Neural crest cell (in vitro differentiated cells): ENCODE results near the gene RABGAP1. TPM values are rescaled to one million over a fixed set of nuclear protein-coding genes. Genes with fewer than 3 reads are reported as not detected.

ENCODE experiments used
- DNase-seq: peaks from one replicate; pipeline ENCODE4 v3.0.0; 2021; ENCODE audit warnings: low read depth, mixed read lengths, low spot score
- H3K27ac Mint-ChIP-seq: one replicate; pipeline ENCODE4 v1.8.0; 2021; ENCODE audit warnings: mild to moderate bottlenecking, mixed read lengths; ENCODE audit not compliant: unreplicated experiment
- H3K27me3 Mint-ChIP-seq: 2 replicates; pipeline ENCODE4 v1.8.0; 2021; ENCODE audit warnings: low read depth, mild to moderate bottlenecking, mixed read lengths
- H3K36me3 Mint-ChIP-seq: 2 replicates; pipeline ENCODE4 v1.8.0; 2021; ENCODE audit warnings: low read depth, mild to moderate bottlenecking, mixed read lengths
- H3K4me1 Mint-ChIP-seq: 2 replicates; pipeline ENCODE4 v1.8.0; 2021; ENCODE audit warnings: mixed read lengths
- H3K4me3 Mint-ChIP-seq: one replicate; pipeline ENCODE4 v1.8.0; 2021; ENCODE audit warnings: mild to moderate bottlenecking, mixed read lengths
- H3K9me3 Mint-ChIP-seq: 2 replicates; pipeline ENCODE4 v1.8.0; 2021; ENCODE audit warnings: mixed read lengths
- total RNA-seq: library from RNA; stranded (reverse); gene quantifications from 2 replicates; pipeline ENCODE4 v1.2.1, GENCODE V29; 2021
- TF ChIP-seq, protein P1 (sequence below): fragments of 200-600 bp; sonication (generic); conservative IDR thresholded peaks from 2 replicates; pipeline ENCODE4 v1.5.0; 2021; ENCODE audit warnings: antibody characterized with exemption, mild to moderate bottlenecking

RABGAP1 gene
- total RNA-seq, 1 donor from 2014 or later = 59.5 TPM

DNA sequence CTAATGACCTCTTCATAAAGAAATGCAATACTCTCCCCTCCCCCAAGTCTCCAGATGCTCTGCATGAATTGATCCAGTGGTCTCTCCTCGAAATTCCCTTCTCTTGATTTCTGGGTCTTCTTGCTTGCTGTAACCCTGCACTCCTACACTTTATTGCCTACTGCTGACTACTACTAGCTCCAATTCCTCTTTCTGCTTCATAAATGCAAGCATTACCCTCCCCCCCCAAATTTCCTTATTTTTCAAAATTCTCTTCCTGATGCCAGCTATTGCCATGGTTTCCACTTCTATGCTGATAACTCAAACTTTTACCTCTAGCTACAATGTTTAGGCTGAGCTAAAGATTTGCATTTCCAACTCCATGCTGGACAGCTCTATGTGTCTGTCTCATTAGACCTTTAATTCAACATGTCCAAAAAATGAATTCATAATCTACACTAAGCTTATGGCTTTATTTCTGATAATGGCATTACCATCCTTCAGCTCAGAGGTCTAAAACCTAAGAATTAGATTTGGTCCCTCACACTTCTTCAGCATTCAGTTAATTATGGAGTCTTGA lies 10.9 kb upstream of the RABGAP1 start:
- no peak for DNase-seq
- peaks cover 18% of the 10 kb centered on the region for H3K4me1 Mint-ChIP-seq
- H3K27me3 Mint-ChIP-seq = no peaks in the 10 kb centered on the region
- TF ChIP-seq, protein P1, sequence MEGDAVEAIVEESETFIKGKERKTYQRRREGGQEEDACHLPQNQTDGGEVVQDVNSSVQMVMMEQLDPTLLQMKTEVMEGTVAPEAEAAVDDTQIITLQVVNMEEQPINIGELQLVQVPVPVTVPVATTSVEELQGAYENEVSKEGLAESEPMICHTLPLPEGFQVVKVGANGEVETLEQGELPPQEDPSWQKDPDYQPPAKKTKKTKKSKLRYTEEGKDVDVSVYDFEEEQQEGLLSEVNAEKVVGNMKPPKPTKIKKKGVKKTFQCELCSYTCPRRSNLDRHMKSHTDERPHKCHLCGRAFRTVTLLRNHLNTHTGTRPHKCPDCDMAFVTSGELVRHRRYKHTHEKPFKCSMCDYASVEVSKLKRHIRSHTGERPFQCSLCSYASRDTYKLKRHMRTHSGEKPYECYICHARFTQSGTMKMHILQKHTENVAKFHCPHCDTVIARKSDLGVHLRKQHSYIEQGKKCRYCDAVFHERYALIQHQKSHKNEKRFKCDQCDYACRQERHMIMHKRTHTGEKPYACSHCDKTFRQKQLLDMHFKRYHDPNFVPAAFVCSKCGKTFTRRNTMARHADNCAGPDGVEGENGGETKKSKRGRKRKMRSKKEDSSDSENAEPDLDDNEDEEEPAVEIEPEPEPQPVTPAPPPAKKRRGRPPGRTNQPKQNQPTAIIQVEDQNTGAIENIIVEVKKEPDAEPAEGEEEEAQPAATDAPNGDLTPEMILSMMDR = no peak
- H3K4me3 Mint-ChIP-seq = no peak overlapping the region
- no peak overlapping the region for H3K27ac Mint-ChIP-seq
- H3K36me3 Mint-ChIP-seq = peaks cover 1% of the 10 kb centered on the region
- H3K9me3 Mint-ChIP-seq = no peaks in the 10 kb centered on the region

DNA sequence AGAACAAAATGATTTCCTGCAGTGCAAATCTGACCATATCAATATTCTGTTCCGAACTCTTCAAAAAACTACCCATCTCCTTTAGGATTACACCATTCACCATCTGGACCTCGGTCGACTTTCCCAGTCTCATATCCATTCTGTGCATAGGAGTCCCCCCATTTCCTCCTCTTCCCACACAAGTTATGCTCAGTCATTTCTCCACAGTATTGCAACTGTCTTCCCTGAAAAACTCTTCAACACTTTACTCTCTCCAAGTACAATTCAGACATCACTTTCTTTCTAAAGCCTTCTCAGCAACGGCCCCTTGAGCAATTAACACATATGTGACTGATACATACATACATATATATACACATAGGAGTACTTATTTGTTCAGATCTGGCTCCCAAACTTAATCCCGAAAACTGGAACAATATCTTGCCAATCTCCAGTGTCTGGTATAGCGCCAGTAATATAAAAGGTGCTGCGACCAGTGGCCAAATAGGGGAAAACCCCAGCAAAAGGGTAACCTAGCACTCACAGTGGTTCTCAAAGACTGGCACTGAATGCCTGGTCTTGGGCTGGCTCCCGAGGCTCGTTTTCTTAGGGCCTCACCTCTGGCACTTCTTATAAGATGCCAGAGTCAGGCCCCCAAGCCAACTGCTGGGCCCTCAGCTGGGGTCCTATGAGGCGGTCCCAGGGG lies 10.1 kb upstream of the RABGAP1 start:
- Mint-ChIP-seq H3K27me3 (no peaks in the 10 kb centered on the region), H3K9me3 (no peaks in the 10 kb centered on the region), H3K27ac (no peak overlapping the region)

DNA sequence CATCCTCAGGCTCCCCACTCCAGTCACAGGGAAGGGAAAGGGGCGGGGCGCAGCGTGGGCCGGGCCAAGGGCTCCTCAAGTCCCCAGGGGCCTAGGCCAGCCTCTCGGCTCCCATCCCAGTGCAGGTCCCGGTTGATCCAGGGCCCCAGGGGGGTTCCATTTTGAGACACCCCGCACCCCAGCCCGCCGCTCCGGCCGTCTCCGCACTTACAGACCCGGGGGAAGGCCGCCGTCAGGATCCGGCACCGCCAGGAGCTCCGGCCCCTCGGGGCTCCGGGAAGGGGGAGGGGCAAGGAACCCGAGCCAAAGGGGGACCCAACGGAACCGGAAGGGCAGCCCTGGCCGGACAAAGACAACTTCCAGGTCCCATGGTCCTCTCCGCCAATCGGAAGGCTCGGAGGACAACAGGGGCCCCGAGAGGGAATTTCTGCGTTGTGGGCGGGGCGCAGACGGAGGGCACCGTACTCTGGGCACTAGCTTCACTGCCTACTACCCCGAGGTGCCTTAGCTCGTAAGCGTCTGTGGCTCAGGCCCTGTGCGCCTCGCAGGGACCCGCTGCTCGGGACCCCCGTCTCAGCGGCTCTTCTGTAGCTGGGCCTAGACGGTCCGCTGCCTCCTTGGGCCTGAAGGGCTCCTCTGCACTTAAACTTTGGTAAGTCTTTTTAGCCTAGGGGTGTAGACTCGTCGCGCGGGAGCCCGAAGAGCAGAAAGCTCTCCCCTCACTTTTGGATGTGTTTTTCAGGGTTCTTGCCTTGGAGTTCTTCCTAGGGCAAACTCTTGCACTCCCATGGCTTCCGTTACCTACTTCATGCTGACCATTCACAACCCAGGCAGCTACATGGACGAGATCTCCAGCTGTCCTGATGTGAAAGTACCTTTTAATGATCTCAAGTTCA lies 9.3 kb upstream of the RABGAP1 start, which contains the start of gene ZBTB26:
ZBTB26 (minus strand) TSS at position 287 of the 896 bp plus-strand sequence. CDS start 11,578 bp downstream, outside the sequence.
- Mint-ChIP-seq H3K27ac (peak within 1 kb of the TSS; percentile 97), H3K27me3 (no peaks in the 10 kb centered on the region), H3K36me3 (peaks cover 3% of the 10 kb centered on the region), H3K4me1 (peaks cover 21% of the 10 kb centered on the region), H3K9me3 (no peaks in the 10 kb centered on the region), H3K4me3 (no peak within 1 kb of the TSS)
- DNase-seq = peak; percentile 84
- TF ChIP-seq, protein P1 = no peak

More for the DNA sequence above, 10.1 kb upstream of the RABGAP1 start:
- no peak for DNase-seq
- H3K4me1 Mint-ChIP-seq = peaks cover 21% of the 10 kb centered on the region
- TF ChIP-seq, protein P1 = peak; percentile 27
- H3K36me3 Mint-ChIP-seq = peaks cover 3% of the 10 kb centered on the region
- no peak overlapping the region for H3K4me3 Mint-ChIP-seq

DNA sequence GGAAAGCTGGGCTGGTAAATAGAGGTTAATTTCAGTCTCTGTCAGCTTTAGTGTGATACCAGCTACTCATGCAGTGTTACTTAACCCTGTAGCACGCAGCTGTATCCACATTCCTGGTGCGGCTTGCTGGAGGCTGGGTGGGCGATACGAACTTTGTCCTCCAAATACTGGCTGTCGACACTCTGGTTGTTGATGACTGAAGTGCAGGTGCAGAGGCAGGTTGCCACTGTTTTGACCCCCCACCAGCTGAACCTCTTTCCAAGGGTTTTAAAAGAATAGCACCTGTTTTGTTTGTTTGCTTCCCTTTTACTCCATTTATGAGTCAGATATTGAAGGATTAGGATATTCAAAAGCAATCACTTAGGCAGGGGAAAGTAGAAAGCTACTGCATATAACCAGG lies 4.4 kb upstream of the RABGAP1 start:
- Mint-ChIP-seq H3K9me3 (no peaks in the 10 kb centered on the region), H3K27me3 (no peaks in the 10 kb centered on the region), H3K4me1 (peaks cover 30% of the 10 kb centered on the region), H3K36me3 (peaks cover 6% of the 10 kb centered on the region), H3K4me3 (peak overlapping the region; percentile 49), H3K27ac (no peak overlapping the region)
- no peak for DNase-seq
- TF ChIP-seq, protein P1 = no peak

DNA sequence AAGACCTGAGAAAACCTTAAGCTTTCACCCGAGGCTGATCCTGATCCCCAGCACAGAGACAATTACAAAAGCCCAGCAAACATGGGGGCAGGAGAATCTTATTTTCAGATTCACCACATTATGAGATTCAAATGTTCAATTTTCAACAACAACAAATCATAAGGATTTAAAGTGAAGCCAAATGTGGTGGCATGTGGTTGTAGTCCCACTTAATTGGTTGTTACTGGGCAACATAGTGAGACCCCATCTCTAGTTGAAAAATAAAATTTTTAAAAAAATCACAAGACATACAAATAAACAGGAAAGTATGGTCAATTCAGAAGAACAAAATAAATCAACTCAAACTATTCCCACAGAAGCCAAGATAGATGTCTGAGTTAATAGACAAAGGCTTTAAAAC lies 3.9 kb upstream of the RABGAP1 start:
- Mint-ChIP-seq H3K36me3 (peaks cover 6% of the 10 kb centered on the region), H3K4me1 (peaks cover 30% of the 10 kb centered on the region), H3K4me3 (peak overlapping the region; percentile 49), H3K9me3 (no peaks in the 10 kb centered on the region), H3K27ac (no peak overlapping the region), H3K27me3 (no peaks in the 10 kb centered on the region)
- no peak for DNase-seq
- TF ChIP-seq, protein P1 = no peak
